Heart left ventricle (tissue), 16 donors: ENCODE data around the gene TXLNA. TPM values are rescaled to one million over a fixed set of nuclear protein-coding genes. Genes with fewer than 3 reads are reported as not detected.

Experiments
- ATAC-seq, 4 donors: fragments of 200-7000 bp; cut with Tn5 transposase; one replicate each; pipeline ENCODE4 v1.9.1; 2020 to 2022; ENCODE audit warnings: moderate library complexity in 4 of 4, mild to moderate bottlenecking in 3 of 4, moderate number of reproducible peaks in 1 of 4
- DNase-seq, 5 donors: peaks; one replicate each; pipeline ENCODE4 v3.0.0-alpha.2; 2020
- H3K27ac ChIP-seq, 12 donors: fragments of 200-600 bp; sonication (generic) in 4 of 12; one replicate each; pipeline versions ENCODE4 v1.5.0 to v1.8.0; 2016 to 2022; ENCODE audit warnings: mild to moderate bottlenecking in 2 of 12
- H3K27me3 ChIP-seq, 9 donors: fragments of 200-600 bp; sonication (generic) in 2 of 9; one replicate each; pipeline versions ENCODE4 v1.5.1 to v1.8.0; 2016 to 2022; ENCODE audit warnings: mild to moderate bottlenecking in 3 of 9
- H3K36me3 ChIP-seq, 9 donors: fragments of 200-600 bp; sonication (generic) in 2 of 9; one replicate each; pipeline versions ENCODE4 v1.5.0 to v1.8.0; 2018 to 2022; ENCODE audit warnings: mild to moderate bottlenecking in 2 of 9
- H3K4me1 ChIP-seq, 12 donors: fragments of 200-600 bp; sonication (generic) in 4 of 12; one replicate each; pipeline versions ENCODE4 v1.5.0 to v1.8.0; 2016 to 2022; ENCODE audit warnings: mild to moderate bottlenecking in 3 of 12
- H3K4me3 ChIP-seq, 12 donors: fragments of 200-600 bp; sonication (generic) in 4 of 12; one replicate each; pipeline versions ENCODE4 v1.5.0 to v1.8.0; 2017 to 2022; ENCODE audit warnings: mild to moderate bottlenecking in 9 of 12, moderate library complexity in 4 of 12
- H3K9me3 ChIP-seq, 12 donors: fragments of 200-600 bp; sonication (generic) in 4 of 12; one replicate each; pipeline versions ENCODE4 v1.5.0 to v1.8.0; 2016 to 2022; ENCODE audit warnings: mild to moderate bottlenecking in 1 of 12
- POLR2A ChIP-seq, 2 donors: fragments of 450-650 bp; IDR thresholded peaks; one replicate each; pipeline ENCODE4 v1.6.1; 2017; ENCODE audit warnings: antibody characterized with exemption in 2 of 2, mild to moderate bottlenecking in 2 of 2, moderate library complexity in 2 of 2
- WGBS, 4 donors: extraction: QIAGEN DNeasy Blood & Tissue Kit in 2 of 4; methylation state at CpG; one replicate each; pipeline versions ENCODE4 v1.1.5 to v1.1.7; 2013 to 2018; 5-methylcytosine and 5-hydroxymethylcytosine counted together
- intact Hi-C, 10 donors: fragments of 100-400 bp; cut with DNase I; formaldehyde crosslinking; loops; one replicate each; pipeline versions ENCODE4 v1.11.1 to v1.14.2; 2022
- polyA plus RNA-seq, 2 donors: library from polyadenylated mRNA; stranded (reverse); fragments of 200-250 nt; gene quantifications; one replicate each; pipeline ENCODE4 v1.2.3, GENCODE V29; 2013
- total RNA-seq, 9 donors: library from RNA; depleted of rRNA in 2 of 9; stranded (reverse); fragments of >200 nt in 2 of 9; fragmentation: NEBNext Ultra II Directional in 3 of 9; extraction: Animal tissue kit (Norgen Biotek cat#: 25700) in 3 of 9; gene quantifications; one replicate each; pipeline versions ENCODE4 v1.1.0 to v1.2.4, GENCODE V29; 2016 to 2023
- TF ChIP-seq, protein P1 (sequence below), 12 donors: fragments of 200-600 bp; sonication (generic) in 4 of 12; IDR thresholded peaks; one replicate each; pipeline versions ENCODE4 v1.5.0 to v1.8.0; 2018 to 2022; ENCODE audit warnings: antibody characterized with exemption in 12 of 12, mild to moderate bottlenecking in 5 of 12
- donor health status: ischemic (EF 13 %, LVEDD 7.1; RV severe dilation, severe dysfunction).
- donor health status: healthy with polysubstance abuse.
- donor health status: DM: no; HTN: yes; CAD: no.
- donor health status: DM: no; HTN: no; CAD: no.
- donor health status: ischemic (EF 25% LVEDD 6.9; RV normal size, moderate dysfunction).
- donor health status: ischemic (EF 25% LVEDD 5.7; RV mildly dilated, moderate dysfunction).
- donor health status: healthy.
- donor health status: DM: yes; HTN: yes; CAD: no.
- donor health status: ischemic (EF 35%, LVEDD 5.7; RV mildly dilated, moderate dysfunction).
- donor health status: nonischemic (EF 11% LVEDD 7.7; RV severe dilation, severe dysfunction).
- donor health status: DM: yes; HTN: yes; CAD: no.
- donor health status: PGD.
- donor health status: ischemic (EF 29% LVEDD 5.4; RV normal size, mild dysfunction).
- donor health status: nonischemic (EF 23%, LVEDD 6.1; RV moderate dilation, normal function).

Gene TXLNA
- total and polyA plus RNA-seq, 11 donors: 8.7 to 35.9 (median 18.6) TPM

- H3K27ac ChIP-seq: peak overlapping the region in 6 of 12 donors; percentile 36 to 68 (median 55)
- peaks cover 0 to 6% (median 0%) of the 10 kb centered on the region in 9 donors for H3K36me3 ChIP-seq
- peaks cover 5 to 47% (median 26%) of the 10 kb centered on the region in 12 donors for H3K4me1 ChIP-seq
- DNase-seq: no peak
- no peaks in the 10 kb centered on the region for H3K27me3 ChIP-seq
- H3K9me3 ChIP-seq: no peaks in the 10 kb centered on the region
- WGBS, 4 donors: 33 to 42% (median 38%) methylated on average over 24 to 26 of the region's 26 CpGs
- H3K4me3 ChIP-seq: peak overlapping the region; percentile 19 to 82 (median 64)
- intact Hi-C loops: no loop called here
- no peak for ATAC-seq
- TF ChIP-seq, protein P1, sequence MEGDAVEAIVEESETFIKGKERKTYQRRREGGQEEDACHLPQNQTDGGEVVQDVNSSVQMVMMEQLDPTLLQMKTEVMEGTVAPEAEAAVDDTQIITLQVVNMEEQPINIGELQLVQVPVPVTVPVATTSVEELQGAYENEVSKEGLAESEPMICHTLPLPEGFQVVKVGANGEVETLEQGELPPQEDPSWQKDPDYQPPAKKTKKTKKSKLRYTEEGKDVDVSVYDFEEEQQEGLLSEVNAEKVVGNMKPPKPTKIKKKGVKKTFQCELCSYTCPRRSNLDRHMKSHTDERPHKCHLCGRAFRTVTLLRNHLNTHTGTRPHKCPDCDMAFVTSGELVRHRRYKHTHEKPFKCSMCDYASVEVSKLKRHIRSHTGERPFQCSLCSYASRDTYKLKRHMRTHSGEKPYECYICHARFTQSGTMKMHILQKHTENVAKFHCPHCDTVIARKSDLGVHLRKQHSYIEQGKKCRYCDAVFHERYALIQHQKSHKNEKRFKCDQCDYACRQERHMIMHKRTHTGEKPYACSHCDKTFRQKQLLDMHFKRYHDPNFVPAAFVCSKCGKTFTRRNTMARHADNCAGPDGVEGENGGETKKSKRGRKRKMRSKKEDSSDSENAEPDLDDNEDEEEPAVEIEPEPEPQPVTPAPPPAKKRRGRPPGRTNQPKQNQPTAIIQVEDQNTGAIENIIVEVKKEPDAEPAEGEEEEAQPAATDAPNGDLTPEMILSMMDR (IDR thresholded peaks at IDR 0.05): no peak
These were observed 25.5 kb downstream of the TXLNA start for GRCh38 chr1:32204943-32205361.

- 1 to 4% (median 2%) methylated on average over 47 to 77 of the region's 77 CpGs for WGBS, 4 donors
- Histone ChIP-seq H3K36me3 (peaks cover 0 to 6% (median 0%) of the 10 kb centered on the region in 9 donors), H3K9me3 (no peaks in the 10 kb centered on the region), H3K4me3 (peak within 1 kb of the TSS; percentile 19 to 82 (median 64)), H3K27ac (peak within 1 kb of the TSS in 6 of 12 donors; percentile 36 to 68 (median 55)), H3K27me3 (no peaks in the 10 kb centered on the region), H3K4me1 (peaks cover 5 to 40% (median 23%) of the 10 kb centered on the region in 12 donors)
- TF ChIP-seq, protein P1 (IDR thresholded peaks at IDR 0.05): no peak
- peak in 1 of 2 donors; percentile 61 for TF ChIP-seq POLR2A (IDR thresholded peaks at IDR 0.05)
- DNase-seq (peak; percentile 86 to 92 (median 87)), ATAC-seq (peak; percentile 49 to 83 (median 76))
- intact Hi-C loops: no loop called here
These were observed 26.2 kb downstream of the TXLNA start, which contains the start of gene IQCC for GRCh38 chr1:32205401-32206370. Gene IQCC, plus strand, starts transcription at chr1:32205671. Its CDS starts 11 bp downstream, at chr1:32205682.

- Histone ChIP-seq H3K9me3 (no peaks in the 10 kb centered on the region), H3K36me3 (peaks cover 0 to 6% (median 0%) of the 10 kb centered on the region in 9 donors), H3K27ac (no peak overlapping the region), H3K4me1 (peaks cover 0 to 25% (median 12%) of the 10 kb centered on the region in 12 donors), H3K4me3 (no peak overlapping the region), H3K27me3 (no peaks in the 10 kb centered on the region)
- TF ChIP-seq POLR2A (IDR thresholded peaks at IDR 0.05): no peak
- TF ChIP-seq, protein P1 (IDR thresholded peaks at IDR 0.05): no peak
- ATAC-seq: no peak
- intact Hi-C loops: no loop called here
- DNase-seq: no peak
- WGBS, 4 donors: 86 to 94% (median 87%) methylated on average over 4 to 6 of the region's 6 CpGs
These were observed 29.0 kb downstream of the TXLNA start for GRCh38 chr1:32208469-32208868.

DNA sequence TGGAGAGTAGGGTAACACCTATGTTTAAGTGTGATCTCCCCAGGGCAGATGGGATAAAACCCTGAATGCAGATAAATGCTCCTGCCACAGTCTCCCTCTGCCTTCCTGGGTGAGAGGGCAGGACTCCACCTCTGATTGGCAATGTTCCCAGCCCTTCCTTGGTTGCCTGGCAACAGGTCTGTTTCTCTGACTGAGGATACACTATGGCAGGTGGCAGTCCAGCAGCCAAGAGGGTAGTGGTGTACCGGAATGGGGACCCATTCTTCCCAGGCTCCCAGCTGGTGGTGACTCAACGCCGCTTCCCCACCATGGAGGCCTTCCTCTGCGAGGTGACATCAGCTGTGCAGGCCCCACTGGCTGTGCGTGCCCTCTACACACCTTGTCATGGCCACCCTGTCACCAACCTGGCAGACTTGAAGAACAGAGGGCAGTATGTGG lies 29.4 kb downstream of the TXLNA start, which contains the start of gene DCDC2B:
Gene DCDC2B (plus strand): TSS at position 199 of the 438 bp plus-strand sequence. CDS start 5 bp downstream, at position 204.
- H3K27me3 ChIP-seq: no peaks in the 10 kb centered on the region
- H3K9me3 ChIP-seq: no peaks in the 10 kb centered on the region
- H3K36me3 ChIP-seq: peaks cover 0 to 3% (median 1%) of the 10 kb centered on the region in 9 donors
- intact Hi-C loops: no loop called here
- peaks cover 0 to 25% (median 12%) of the 10 kb centered on the region in 12 donors for H3K4me1 ChIP-seq
- DNase-seq (peak in 4 of 5 donors; percentile 32 to 63 (median 47)), ATAC-seq (peak in 2 of 4 donors; percentile 5 to 9)
- TF ChIP-seq POLR2A (IDR thresholded peaks at IDR 0.05): no peak
- TF ChIP-seq, protein P1 (IDR thresholded peaks at IDR 0.05): no peak
- WGBS, 4 donors: 63 to 69% (median 67%) methylated on average over 5 of the region's 5 CpGs; no CpG with 5 or more reads in 1 of the 4 donors
- no peak within 1 kb of the TSS for H3K27ac ChIP-seq
- H3K4me3 ChIP-seq: no peak within 1 kb of the TSS
